Hair follicle dermal papilla cell (primary cell): ENCODE results near the gene ZYX. TPM values are rescaled to one million over a fixed set of nuclear protein-coding genes. Genes with fewer than 3 reads are reported as not detected.

ENCODE experiments used
- small RNA-seq: library from RNA; depleted of rRNA; stranded (forward); fragments of <200 nt; gene quantifications from one replicate; pipeline ENCODE3, GENCODE V24; 2012
- total RNA-seq: library from RNA; depleted of rRNA; stranded (reverse); fragments of >200 nt; gene quantifications from 2 replicates; pipeline ENCODE4 v1.2.3, GENCODE V29; 2012

Gene ZYX
- 75.5 and 93.1 TPM in 2 replicates for total RNA-seq

GRCh38 chr7:143380646-143381426 lies at the start of gene ZYX:
Gene ZYX, plus strand, starts transcription at chr7:143381345. Its CDS starts 227 bp downstream, at chr7:143381572.

GRCh38 chr7:143362131-143363015 lies 18.8 kb upstream of the ZYX start, which contains the start of gene FAM131B:
Gene FAM131B, minus strand, starts transcription at chr7:143362713. Its CDS starts 110 bp downstream, at chr7:143362603.

GRCh38 chr7:143408686-143409561 lies 27.8 kb downstream of the ZYX start, which contains the start of gene EPHA1:
Gene EPHA1, minus strand, starts transcription at chr7:143408856. Its CDS starts 51 bp downstream, at chr7:143408805.

Small RNAs within 50 kb of the gene (small RNA-seq; reads per million reads assigned to genes)
- gene MIR6892: not detected

Other genes starting within 250 kb of the ZYX start
- gene PIP, start 249.3 kb upstream of the ZYX start, total RNA-seq: not detected in 2 replicates
- gene TAS2R39, start 197.9 kb upstream of the ZYX start, total RNA-seq: not detected in 2 replicates
- not detected in 2 replicates for gene TAS2R40, start 159.3 kb upstream of the ZYX start, total RNA-seq
- 93.0 and 96.8 TPM in 2 replicates for gene GSTK1, start 117.9 kb upstream of the ZYX start, total RNA-seq
- not detected in 2 replicates for gene TMEM139, start 96.4 kb upstream of the ZYX start, total RNA-seq
- 8.1 and 9.6 TPM in 2 replicates for gene CASP2, start 93.0 kb upstream of the ZYX start, total RNA-seq
- under 0.01 TPM in 1 of 2 replicates, not detected in the other for gene CLCN1, start 65.2 kb upstream of the ZYX start, total RNA-seq
- gene FAM131B, start 18.6 kb upstream of the ZYX start, total RNA-seq: 1.3 and 1.8 TPM in 2 replicates
- not detected in 2 replicates for gene EPHA1, start 27.5 kb downstream of the ZYX start, total RNA-seq
- gene TAS2R60, start 62.1 kb downstream of the ZYX start, total RNA-seq: not detected in 2 replicates
- 0.49 TPM in 1 of 2 replicates, not detected in the other for gene TAS2R41, start 96.5 kb downstream of the ZYX start, total RNA-seq
- gene CTAGE15, start 190.5 kb downstream of the ZYX start, total RNA-seq: 0.36 and 1.5 TPM in 2 replicates
- gene TCAF2, start 239.6 kb downstream of the ZYX start, total RNA-seq: 3.6 and 7.6 TPM in 2 replicates